ENCODE results near the gene LRWD1. TPM values are rescaled to one million over a fixed set of nuclear protein-coding genes. Genes with fewer than 3 reads are reported as not detected.

The LRWD1 gene
- total and polyA plus RNA-seq, 9 of the 15 experiments (the other 6 are each of a cell fraction or from before 2014, with no cell fraction given): 0.61 to 66.0 (median 33.2) TPM

- TF ChIP-seq, protein P1, sequence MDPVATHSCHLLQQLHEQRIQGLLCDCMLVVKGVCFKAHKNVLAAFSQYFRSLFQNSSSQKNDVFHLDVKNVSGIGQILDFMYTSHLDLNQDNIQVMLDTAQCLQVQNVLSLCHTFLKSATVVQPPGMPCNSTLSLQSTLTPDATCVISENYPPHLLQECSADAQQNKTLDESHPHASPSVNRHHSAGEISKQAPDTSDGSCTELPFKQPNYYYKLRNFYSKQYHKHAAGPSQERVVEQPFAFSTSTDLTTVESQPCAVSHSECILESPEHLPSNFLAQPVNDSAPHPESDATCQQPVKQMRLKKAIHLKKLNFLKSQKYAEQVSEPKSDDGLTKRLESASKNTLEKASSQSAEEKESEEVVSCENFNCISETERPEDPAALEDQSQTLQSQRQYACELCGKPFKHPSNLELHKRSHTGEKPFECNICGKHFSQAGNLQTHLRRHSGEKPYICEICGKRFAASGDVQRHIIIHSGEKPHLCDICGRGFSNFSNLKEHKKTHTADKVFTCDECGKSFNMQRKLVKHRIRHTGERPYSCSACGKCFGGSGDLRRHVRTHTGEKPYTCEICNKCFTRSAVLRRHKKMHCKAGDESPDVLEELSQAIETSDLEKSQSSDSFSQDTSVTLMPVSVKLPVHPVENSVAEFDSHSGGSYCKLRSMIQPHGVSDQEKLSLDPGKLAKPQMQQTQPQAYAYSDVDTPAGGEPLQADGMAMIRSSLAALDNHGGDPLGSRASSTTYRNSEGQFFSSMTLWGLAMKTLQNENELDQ (CRISPR knock-in tag; IDR thresholded peaks at IDR 0.05; ENCODE audit: borderline replicate concordance): no peak
These were observed 4.3 kb upstream of the LRWD1 start (continued) for GRCh38 chr7:102460467-102460866.

GRCh38 chr7:102463841-102464576 is 775 bp upstream of the LRWD1 start:
- WGBS (ENCODE audit: insufficient coverage, low coverage, missing lambda C conversion rate): 7% methylated on average over 24 of the region's 24 CpGs
- peak; percentile 2 for ATAC-seq
- Histone ChIP-seq H3K9ac (ENCODE audit: insufficient read depth in 1 of 2, low read depth in 2 of 2, low read length in 2 of 2) (peak overlapping the region; percentile 96), H3K79me2 (ENCODE audit: control insufficient read depth, insufficient read depth, low read length) (peaks cover 47% of the 10 kb centered on the region), H3K9me1 (ENCODE audit: control insufficient read depth, insufficient read depth, low read length) (peaks cover 5% of the 10 kb centered on the region), H3K4me1 (replicated peaks in 1 of 2; ENCODE audit: control insufficient read depth in 2 of 2, insufficient read depth in 2 of 2, low read length in 2 of 2) (peaks cover 11 to 54% of the 10 kb centered on the region in 2 experiments; a peak in 3 of 5 replicates), H3K27ac (ENCODE audit: extremely low read depth, low read depth, low read length) (peak overlapping the region; percentile 86), H3K4me3 (peak overlapping the region; percentile 93), H4K20me1 (replicated peaks; ENCODE audit: control insufficient read depth, insufficient read depth, low read length) (no peaks in the 10 kb centered on the region), H3K9me3 (replicated peaks; ENCODE audit: control insufficient read depth, insufficient read depth, low read depth, low read length) (no peaks in the 10 kb centered on the region), H2AFZ (ENCODE audit: low read depth, low read length) (peak overlapping the region; percentile 98), H3K36me3 (ENCODE audit: control insufficient read depth, insufficient read depth, low read length) (peaks cover 40% of the 10 kb centered on the region; the same call in 2 of the 3 replicates), H3K27me3 (ENCODE audit: control insufficient read depth in 2 of 2, insufficient read depth in 2 of 2, low read length in 2 of 2) (no peaks in the 10 kb centered on the region), H3K4me2 (ENCODE audit: insufficient read depth, low read length) (peak overlapping the region; percentile 95)
- no peak for FAIRE-seq
- BruUV-seq (replicated peaks): TSS peak; percentile 57
- in situ Hi-C loops (cut with MboI) (loop anchor here (25.0 kb wide), 2 partner anchors 98 to 198 kb away; partner anchors contain the start of genes POLR2J2, POLR2J3, SPDYE2 and SPDYE2B), intact Hi-C loops (cut with micrococcal nuclease) (no loop called here)
- DNase-seq (ENCODE audit: extremely low read depth in 1 of 4, low spot score in 3 of 4): peak in 3 of 4 experiments; percentile 41 to 56 (median 46)
- POLR2A ChIA-PET: interaction anchor here (0.5 to 1.4 kb wide), 5 partner anchors 8 to 176 kb away, joined by 3 to 5 read pairs (median 4); no protein-coding TSS in a partner anchor
- CTCF ChIA-PET (ENCODE audit: low intra/inter-chr PET ratio): interaction anchor here (0.9 kb wide), 1 partner anchor 67 kb away, joined by 4 read pairs; no protein-coding TSS in a partner anchor
- TF ChIP-seq CC2D1A (IDR thresholded peaks at IDR 0.05): peak; percentile 20; the same call in 1 of the 2 replicates
- TF ChIP-seq ERF (CRISPR knock-in tag; IDR thresholded peaks at IDR 0.05): no peak
- peak; percentile 49; the same call in 1 of the 2 replicates for TF ChIP-seq SMARCE1 (IDR thresholded peaks at IDR 0.05)
- peak; percentile 55; the same call in 1 of the 2 replicates for TF ChIP-seq SMARCA5 (IDR thresholded peaks at IDR 0.05)
- TF ChIP-seq ZNF184 (CRISPR knock-in tag; IDR thresholded peaks at IDR 0.05): no peak
- peak; percentile 54; the same call in 1 of the 2 replicates for TF ChIP-seq GATA2 (CRISPR knock-in tag; IDR thresholded peaks at IDR 0.05)
- no peak for TF ChIP-seq AFF1 (IDR thresholded peaks at IDR 0.05; ENCODE audit: low read depth in 1 of 2, partially characterized antibody in 2 of 2)
- TF ChIP-seq ARID2 (IDR thresholded peaks at IDR 0.05): 0 out of 2 replicates have a peak, but pooled peaks have one; percentile 30
- TF ChIP-seq RNF219 (CRISPR knock-in tag; IDR thresholded peaks at IDR 0.05): no peak

Data from K562 (cell line).